ENCODE measurements around the gene IRF5. TPM values are rescaled to one million over a fixed set of nuclear protein-coding genes. Genes with fewer than 3 reads are reported as not detected.

Gene IRF5
- total RNA-seq, 1 experiment from 2014 or later = 0.74 TPM

DNA sequence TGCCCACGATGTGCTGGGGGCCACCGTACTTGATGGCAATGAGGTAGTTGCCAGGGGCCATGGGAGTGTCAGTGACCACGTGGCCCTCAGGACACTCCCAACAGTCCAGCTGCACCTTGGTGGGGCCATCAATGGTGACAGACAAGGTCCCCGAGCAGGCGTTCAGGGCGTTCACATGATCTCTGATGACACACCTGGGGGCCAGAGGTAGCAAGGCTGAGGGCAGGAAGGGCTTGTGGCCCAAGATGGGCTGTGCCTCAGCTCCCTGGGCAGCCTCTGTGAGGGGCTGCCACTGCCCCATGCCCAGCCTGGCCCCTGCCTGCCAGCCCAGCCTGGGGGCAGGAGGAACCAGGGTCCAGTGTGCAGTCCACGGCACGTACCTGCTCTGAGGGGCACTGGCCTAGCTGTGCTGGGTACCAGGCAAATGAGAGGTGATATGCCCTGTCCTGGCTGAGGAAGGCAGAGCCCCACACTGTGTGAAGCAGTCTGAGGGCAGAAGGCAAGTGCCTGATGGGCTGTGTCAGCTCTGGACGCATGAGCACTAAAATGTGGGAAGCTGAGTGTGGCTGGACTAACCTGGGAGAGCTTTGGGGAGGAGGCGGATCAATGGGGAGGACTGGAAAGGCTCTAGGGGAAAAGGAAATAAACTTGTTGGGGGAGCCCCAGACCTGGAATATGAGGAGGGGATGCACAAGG is 23.7 kb upstream of the IRF5 start:
- Histone ChIP-seq H3K79me2 (ENCODE audit: insufficient read depth, low read length) (no peaks in the 10 kb centered on the region), H2AK5ac (ENCODE audit: insufficient read length, low read length) (no peak overlapping the region), H3K14ac (ENCODE audit: insufficient read depth, low read length) (no peak overlapping the region; the same call in 1 of the 2 replicates), H2BK20ac (ENCODE audit: low read depth, low read length, poor library complexity, severe bottlenecking) (no peak overlapping the region), H3K79me1 (ENCODE audit: insufficient read depth, low read depth, low read length, poor library complexity, severe bottlenecking) (no peaks in the 10 kb centered on the region), H3K56ac (ENCODE audit: insufficient read length, low read depth, low read length) (no peak overlapping the region), H4K91ac (ENCODE audit: insufficient read length, low read depth, low read length) (no peak overlapping the region), H4K20me1 (ENCODE audit: control insufficient read depth, insufficient read depth, insufficient read length) (no peaks in the 10 kb centered on the region), H2BK12ac (ENCODE audit: insufficient read length, low read depth, low read length) (no peak overlapping the region), H3K4me2 (ENCODE audit: insufficient read depth, insufficient read length, low read length) (no peak overlapping the region), H3K27me3 (ENCODE audit: insufficient read depth, low read length) (peaks cover 10% of the 10 kb centered on the region; the same call in 1 of the 2 replicates), H3T11ph (ENCODE audit: low read length) (no peak overlapping the region), H2BK5ac (ENCODE audit: insufficient read length, low read length) (no peak overlapping the region), H2BK120ac (ENCODE audit: low read depth, low read length, poor library complexity, severe bottlenecking) (no peak overlapping the region), H2BK15ac (ENCODE audit: low read depth, low read length) (no peak overlapping the region), H4K8ac (replicated peaks; ENCODE audit: insufficient read length, low read depth, low read length) (no peak overlapping the region), H3K9me3 (ENCODE audit: control insufficient read depth, low read depth, low read length) (no peaks in the 10 kb centered on the region), H3K4me1 (ENCODE audit: insufficient read depth, low read length) (peaks cover 7% of the 10 kb centered on the region; the same call in 1 of the 2 replicates), H3K9ac (ENCODE audit: extremely low read depth, insufficient read length, low read length) (no peak overlapping the region), H3K4ac (ENCODE audit: low read depth, low read length) (no peak overlapping the region), H3K23ac (ENCODE audit: insufficient read length, low read depth, low read length) (no peak overlapping the region), H3K18ac (ENCODE audit: insufficient read length, low read depth, low read length) (no peak overlapping the region), H4K5ac (ENCODE audit: insufficient read length, low read depth, low read length) (no peak overlapping the region), H3K27ac (ENCODE audit: insufficient read length, low read depth, low read length) (no peak overlapping the region), H3K23me2 (ENCODE audit: insufficient read length, low read depth, low read length, poor library complexity, severe bottlenecking) (peaks cover 25% of the 10 kb centered on the region), H2AFZ (ENCODE audit: low read length) (no peak overlapping the region)
- WGBS (ENCODE audit: extremely low coverage, insufficient read length, low lambda C conversion rate) = no CpG with 5 or more reads among the region's 10 CpGs
- TF ChIP-seq, protein P1, sequence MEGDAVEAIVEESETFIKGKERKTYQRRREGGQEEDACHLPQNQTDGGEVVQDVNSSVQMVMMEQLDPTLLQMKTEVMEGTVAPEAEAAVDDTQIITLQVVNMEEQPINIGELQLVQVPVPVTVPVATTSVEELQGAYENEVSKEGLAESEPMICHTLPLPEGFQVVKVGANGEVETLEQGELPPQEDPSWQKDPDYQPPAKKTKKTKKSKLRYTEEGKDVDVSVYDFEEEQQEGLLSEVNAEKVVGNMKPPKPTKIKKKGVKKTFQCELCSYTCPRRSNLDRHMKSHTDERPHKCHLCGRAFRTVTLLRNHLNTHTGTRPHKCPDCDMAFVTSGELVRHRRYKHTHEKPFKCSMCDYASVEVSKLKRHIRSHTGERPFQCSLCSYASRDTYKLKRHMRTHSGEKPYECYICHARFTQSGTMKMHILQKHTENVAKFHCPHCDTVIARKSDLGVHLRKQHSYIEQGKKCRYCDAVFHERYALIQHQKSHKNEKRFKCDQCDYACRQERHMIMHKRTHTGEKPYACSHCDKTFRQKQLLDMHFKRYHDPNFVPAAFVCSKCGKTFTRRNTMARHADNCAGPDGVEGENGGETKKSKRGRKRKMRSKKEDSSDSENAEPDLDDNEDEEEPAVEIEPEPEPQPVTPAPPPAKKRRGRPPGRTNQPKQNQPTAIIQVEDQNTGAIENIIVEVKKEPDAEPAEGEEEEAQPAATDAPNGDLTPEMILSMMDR (conservative IDR thresholded peaks at IDR 0.05) = no peak
- peak overlapping the region in 1 of 2 experiments; percentile 69; a peak in 3 of 5 replicates for H3K4me3 Mint-ChIP-seq
- H3K27ac Mint-ChIP-seq = peak overlapping the region in 1 of 3 experiments; percentile 50; a peak in 1 of 7 replicates
- H3K9me3 Mint-ChIP-seq = no peaks in the 10 kb centered on the region; a peak in 1 of 5 replicates
- peaks cover 24 to 38% of the 10 kb centered on the region in 2 experiments for H3K4me1 Mint-ChIP-seq
- H3K36me3 Mint-ChIP-seq (ENCODE audit: insufficient read depth in 1 of 3, low read depth in 3 of 3) = no peaks in the 10 kb centered on the region
- peaks cover 21% of the 10 kb centered on the region for H3K27me3 Mint-ChIP-seq (ENCODE audit: low read depth)
- no peak for DNase-seq

Data from H9 (cell line).